ENCODE results near the gene RCVRN.
A peak's percentile ranks its signal among the peaks of the same experiment; 100 is the strongest.
"Not testable (repeated sequence)": the region's sequence is repeated elsewhere in the genome, so short reads cannot be mapped to it uniquely, and the experiment has no call there.

RCVRN gene

DNA sequence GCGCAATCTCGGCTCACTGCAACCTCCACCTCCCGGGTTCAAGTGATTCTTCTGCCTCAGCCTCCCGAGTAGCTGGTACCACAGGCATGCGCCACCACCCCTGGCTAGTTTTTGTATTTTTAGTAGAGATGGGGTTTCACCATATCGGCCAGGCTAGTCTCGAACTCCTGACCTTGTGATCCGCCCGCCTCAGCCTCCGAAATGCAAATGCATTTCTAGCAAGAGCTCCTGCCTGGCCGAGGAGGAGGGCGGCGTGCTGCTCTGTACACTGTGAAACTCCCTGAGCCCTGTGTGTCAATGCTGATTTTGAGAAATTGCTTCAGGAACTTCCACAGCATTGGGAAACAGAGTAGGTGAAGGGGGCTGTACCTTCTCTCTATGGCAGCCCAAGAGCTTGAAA lies 16.1 kb upstream of the RCVRN start:
- not testable (repeated sequence) for DNase-seq

DNA sequence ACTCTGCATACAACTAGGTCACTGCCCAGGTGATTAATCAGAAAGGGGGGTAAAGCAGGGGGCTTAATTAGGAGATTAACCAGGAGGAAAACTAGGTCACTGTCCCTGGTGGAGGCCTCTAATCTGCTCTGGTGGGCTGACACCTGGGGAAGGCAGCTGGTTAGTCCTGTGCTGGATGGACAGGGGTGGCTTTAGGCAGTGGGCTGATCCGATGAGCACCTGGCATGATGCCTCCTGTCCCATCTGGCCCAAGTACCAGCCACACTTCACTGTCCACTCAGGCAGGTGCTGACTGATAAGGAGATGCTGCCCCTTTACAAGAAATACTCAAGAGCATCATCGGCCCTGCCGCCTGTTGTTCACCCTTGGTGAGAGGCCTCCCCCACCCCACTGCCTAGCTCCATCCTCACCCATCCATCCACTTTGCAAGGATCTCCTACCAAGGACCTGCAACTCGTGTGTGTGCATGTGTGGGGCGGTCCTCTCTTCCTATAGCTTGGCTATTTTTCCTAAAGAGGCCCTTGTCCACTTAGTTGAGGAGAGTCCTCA lies 13.8 kb upstream of the RCVRN start:
- DNase-seq = peak; percentile 95 to 99

DNA sequence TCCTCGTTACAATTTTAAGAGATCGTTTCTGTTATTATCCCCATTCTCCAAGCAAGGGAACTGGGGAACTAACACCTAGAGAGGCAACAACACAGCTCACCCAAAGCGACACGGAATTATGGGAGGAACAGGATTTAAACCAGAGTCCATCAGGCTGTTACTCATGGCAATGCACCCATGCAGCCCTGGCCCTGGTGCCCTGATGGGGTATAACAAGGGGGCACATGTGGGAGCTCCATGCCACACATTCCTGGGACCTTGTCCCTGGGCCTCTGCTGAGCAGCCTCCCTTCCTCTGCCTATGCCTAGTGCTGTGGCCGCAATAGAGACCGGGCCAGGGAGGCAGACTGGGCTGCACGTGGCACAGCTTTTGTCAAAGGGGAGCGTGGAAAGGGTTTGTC lies 13.3 kb upstream of the RCVRN start:
- no peak for DNase-seq

GRCh38 chr17:9917801-9918200 lies 12.7 kb upstream of the RCVRN start:
- no peak for DNase-seq

DNA sequence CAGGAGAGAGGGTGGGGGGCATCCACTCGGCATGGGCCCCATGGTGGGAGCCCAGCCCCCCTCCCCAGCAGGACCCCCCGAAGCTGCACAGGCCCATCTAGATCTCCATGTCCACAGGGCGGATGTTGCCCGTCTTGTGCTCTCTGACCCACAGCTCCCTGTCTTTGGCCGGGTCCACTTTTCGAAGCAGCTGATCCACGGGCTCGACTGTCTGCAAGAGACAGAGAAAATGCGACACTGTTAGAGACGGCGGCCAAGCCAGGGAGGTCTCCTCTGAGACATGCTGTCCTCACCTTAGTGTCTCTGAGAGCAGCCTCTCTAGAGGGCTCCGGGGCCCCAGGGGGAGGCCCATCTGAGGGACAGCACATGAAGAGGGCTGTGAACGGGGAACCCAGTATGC lies 12.1 kb upstream of the RCVRN start:
- DNase-seq = no peak

GRCh38 chr17:9916108-9916507 lies 11.0 kb upstream of the RCVRN start:
- peak; percentile 52 to 76 for DNase-seq

GRCh38 chr17:9913476-9913875 lies 8.4 kb upstream of the RCVRN start:
- DNase-seq = no peak

- DNase-seq = peak; percentile 57 to 92
Measured at GRCh38 chr17:9912121-9913099, 7.3 kb upstream of the RCVRN start.

DNA sequence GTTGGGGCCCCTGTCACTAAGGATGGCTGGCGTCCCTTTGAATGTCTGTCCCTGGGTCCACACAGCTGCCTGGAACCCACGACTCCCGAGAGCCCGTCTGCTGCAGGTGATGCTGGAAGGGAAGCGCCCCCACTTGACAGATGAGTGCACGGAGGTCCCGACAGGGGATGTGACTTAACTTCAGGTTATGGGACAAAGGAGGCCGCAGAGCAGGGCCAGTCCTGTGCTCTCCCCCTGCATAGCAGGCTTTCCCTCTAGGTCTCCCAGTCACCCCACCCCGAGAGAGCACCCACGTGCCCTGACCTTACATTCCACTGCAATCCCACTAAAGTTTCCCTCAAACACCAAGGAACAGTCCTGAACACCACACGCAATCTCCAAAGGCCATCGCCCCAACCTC lies 6.0 kb upstream of the RCVRN start:
- no peak for DNase-seq

- no peak for DNase-seq
Measured at GRCh38 chr17:9908649-9909042, 3.6 kb upstream of the RCVRN start.

- peak; percentile 37 to 47 for DNase-seq
Measured at GRCh38 chr17:9907883-9908648, 3.0 kb upstream of the RCVRN start.

- DNase-seq = peak in 1 of 2 experiments; percentile 33
Measured at GRCh38 chr17:9907131-9907530, 2.1 kb upstream of the RCVRN start.

DNA sequence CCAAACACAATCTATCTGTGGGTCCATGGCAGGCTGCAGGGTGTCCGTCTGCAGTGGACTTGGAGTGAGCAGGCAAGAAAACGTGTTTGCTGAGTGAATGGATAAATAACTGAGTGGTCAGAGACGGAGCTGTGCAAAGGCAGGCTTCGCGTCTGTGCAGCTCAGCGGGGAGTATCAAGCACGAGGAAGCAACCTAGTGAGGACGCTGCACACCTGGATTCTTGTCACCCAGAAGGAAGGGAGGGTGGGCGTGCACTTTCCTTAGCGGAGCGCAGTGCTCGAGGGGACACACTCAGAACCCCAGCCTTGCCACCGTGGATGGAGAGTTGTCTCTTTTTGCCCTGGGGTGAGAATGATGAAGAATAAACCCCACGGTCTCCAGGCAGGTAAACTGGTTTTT lies 1.5 kb upstream of the RCVRN start:
- DNase-seq = no peak

DNA sequence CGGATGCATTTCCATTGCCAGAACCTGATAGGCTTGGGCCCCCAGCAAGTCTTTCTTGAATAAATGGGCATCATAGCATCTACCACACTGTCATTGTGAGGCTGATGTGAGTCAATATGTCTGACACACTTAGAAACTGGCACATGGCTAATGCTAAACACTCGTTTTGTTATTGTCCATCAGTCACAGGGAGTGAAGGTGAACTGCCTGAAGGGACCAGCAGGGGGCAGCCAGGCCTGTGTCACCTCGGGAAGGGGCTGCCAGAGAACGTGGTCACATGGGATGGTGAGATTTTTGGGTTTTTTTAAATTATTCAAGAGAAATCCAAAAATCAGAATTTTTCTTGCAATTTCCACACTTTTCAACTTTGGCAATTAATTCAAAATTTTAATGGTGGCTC lies 831 bp upstream of the RCVRN start:
- peak; percentile 20 to 65 for DNase-seq

DNA sequence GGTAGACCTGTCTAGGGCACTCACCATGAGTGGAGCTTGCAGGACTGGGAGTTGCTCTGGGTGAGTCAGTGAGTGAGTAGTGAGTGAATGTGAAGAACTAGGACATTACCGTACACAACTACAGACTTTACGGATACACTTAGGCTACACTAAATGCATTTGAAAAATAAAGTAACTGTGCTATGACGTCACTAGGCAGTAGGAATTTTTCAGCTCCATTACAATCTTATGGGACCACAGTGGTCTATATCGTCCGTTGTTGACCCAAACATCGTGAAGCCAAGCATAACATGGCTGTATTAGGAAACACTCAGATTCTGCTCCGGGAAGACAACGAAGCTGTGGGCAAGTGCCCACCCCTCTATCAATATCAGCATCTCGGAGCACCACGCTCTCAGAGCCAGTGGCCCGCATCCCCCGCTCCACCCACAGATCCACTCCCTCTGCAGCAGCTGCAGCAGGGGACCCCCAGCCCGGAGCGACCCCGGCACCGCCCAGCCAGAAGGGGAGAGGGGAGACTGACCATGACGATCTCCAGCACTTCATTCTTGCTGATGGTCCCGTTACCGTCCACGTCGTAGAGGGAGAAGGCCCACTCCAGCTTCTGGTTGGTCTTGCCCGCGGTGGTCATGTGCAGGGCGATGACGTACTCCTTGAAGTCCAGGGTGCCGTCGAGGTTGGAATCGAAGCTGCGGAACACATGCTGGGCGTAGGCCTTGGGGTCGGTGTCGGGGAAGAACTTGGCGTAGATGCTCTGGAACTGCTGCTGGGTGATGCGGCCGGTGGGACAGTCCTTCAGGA lies 594 bp downstream of the RCVRN start:
- no peak for DNase-seq

DNA sequence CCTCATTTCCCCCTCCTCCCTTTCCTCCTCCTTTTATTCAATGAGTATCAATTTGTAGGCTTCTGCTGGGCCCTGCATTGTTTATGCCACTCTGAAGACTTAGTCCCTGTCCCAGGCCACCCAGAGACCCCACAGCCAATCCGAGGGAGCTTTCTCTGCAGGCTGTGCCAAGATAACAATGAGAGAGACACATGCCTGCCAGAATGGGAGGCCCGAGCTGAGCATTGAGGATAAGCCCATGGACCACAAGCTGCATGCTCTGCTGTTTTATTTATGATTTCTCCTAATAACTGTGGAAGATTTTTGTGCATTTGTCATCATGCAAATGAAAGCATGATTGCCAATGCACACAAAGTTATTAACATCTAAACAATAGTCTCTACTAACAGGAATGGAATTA lies 3.0 kb downstream of the RCVRN start:
- no peak for DNase-seq

GRCh38 chr17:9900784-9901183 lies 4.3 kb downstream of the RCVRN start:
- no peak for DNase-seq

DNA sequence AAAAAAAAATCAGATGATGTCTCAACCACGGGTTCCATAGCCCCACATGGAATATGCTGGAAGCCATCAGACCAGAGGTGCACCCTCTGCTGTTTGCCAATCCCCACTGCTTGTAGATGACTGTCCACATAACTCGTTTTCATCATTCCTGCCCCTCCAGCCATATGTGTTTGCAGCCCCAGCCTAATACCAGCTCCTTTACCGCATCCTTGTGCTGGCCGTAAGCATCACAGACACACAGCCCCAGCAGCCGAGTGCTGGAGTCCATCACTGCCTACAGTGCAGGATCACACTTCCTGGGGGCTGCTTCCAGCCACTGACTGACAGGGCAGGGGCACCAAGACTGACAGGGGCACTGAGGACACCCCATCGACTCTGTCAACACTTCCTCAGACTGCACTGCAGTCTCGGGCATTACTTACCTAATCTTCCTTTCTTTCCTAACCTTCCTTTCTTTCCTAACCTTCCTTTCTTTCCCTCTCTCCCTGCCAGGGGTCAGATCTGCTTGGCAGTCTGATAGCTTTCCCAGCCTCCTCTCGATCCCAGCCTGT lies 5.0 kb downstream of the RCVRN start:
- no peak for DNase-seq

DNA sequence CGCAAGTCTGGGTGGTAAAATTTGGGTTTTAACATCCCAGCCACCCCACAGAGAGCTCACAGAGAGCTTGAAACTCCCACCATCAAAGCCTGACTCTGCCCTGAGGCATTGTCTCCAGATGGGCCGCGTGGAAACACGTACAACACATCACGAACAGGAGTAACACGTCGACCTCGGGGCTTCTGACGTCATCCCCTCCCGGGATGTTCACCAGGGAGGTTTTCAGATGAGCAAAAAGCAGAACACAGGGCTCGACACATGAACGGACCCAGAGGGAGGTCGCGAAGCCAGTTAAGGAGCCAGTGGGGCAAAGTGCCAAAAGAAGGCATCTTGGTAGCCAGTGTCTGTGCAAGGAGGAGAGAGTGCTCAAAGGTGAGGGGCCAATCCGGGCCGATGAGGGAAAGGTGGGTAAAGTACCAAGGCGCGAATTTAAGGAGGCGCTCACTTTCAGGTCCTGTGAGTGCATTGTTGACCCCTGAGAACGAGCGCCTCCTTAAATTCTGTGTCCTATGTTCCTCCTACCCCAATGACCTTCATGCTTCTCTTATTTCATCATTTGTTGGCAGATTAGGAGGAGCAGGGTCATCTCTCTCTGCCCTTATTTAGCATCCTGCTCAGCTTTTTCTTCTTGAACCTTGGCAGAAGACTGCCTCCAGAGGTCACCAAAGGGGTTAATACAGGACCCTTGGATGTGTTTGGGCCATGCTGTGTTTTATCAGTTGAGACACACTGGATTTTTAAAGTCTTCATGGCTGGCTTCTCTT lies 5.6 kb downstream of the RCVRN start:
- no peak for DNase-seq

DNA sequence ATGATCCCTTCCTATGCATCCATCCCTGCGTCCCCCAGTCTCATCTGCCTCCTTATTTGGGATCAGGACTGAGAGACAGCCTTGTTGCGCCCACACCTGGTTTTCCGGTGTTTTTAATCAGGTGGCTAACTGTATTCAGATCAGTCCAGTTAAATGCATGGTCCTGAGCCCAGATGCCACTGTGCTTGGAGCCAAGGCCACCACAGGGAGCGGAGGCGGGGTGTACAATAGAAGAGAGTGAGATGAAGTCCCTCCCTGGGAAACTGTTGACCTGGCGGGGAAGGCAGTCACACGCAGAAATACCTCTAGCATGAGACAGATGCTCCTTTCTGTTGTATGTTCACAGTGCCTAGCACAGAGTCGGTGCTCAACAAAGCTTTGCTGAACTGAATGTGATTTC lies 6.3 kb downstream of the RCVRN start:
- DNase-seq = no peak

DNA sequence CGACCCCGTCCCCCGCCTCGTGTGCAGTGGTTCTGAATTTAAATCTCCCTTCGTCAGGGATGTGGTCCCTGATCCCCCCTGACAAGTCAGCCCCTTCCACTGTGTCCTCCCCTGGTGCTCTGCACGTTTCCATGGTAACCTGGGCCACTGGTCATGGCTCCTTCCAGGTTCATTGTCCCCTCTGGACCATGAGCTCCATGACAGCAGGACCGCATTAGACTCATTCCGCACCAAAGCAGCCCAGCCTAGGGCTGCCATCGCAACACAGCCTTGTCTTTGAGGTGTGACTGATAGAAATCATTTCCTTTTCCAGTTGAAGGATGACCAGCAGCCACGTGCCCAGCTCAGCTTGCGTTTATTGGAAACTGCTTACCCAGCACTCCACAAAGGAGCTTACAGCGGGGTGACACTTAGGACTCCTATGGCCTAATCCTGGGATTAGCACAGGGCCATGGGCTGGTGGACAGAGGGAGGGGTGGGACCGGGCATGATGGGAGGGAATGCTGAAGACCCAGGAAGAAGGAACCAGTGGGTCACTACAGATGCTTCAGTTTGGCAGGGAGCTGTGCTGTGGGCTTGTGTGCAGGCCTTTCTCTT lies 7.6 kb downstream of the RCVRN start:
- peak; percentile 4 to 31 for DNase-seq
